ACC112 (cell line): Measurements from ENCODE around the gene SCNN1A.

Source experiments
- H2AFZ ChIP-seq: fragments of 200-600 bp; sonication (generic); one replicate; pipeline ENCODE4 v1.6.0; 2017; ENCODE audit warnings: antibody characterized with exemption, low read length; ENCODE audit not compliant: unreplicated experiment
- H3K27ac ChIP-seq: fragments of 200-600 bp; sonication (generic); 2 replicates; pipeline ENCODE4 v1.5.1; 2014; ENCODE audit warnings: low read depth, mild to moderate bottlenecking, antibody characterized with exemption, low read length, moderate library complexity
- H3K27me3 ChIP-seq: fragments of 200-600 bp; sonication (generic); 2 replicates; pipeline ENCODE4 v1.6.1; 2014; ENCODE audit warnings: mild to moderate bottlenecking, antibody characterized with exemption, low read length, moderate library complexity, mixed read lengths; ENCODE audit not compliant: insufficient read depth
- H3K36me3 ChIP-seq: fragments of 200-600 bp; sonication (generic); 2 replicates; pipeline ENCODE4 v1.6.1; 2016; ENCODE audit warnings: mild to moderate bottlenecking, antibody characterized with exemption, low read length, moderate library complexity, mixed read lengths; ENCODE audit not compliant: insufficient read depth
- H3K4me1 ChIP-seq: fragments of 200-600 bp; sonication (generic); one replicate; pipeline ENCODE4 v1.6.1; 2016; ENCODE audit warnings: low read length, mixed read lengths; ENCODE audit not compliant: insufficient read depth, unreplicated experiment, control insufficient read depth
- H3K4me3 ChIP-seq: fragments of 200-600 bp; sonication (generic); 2 replicates; pipeline ENCODE4 v1.5.1; 2014; ENCODE audit warnings: mild to moderate bottlenecking, low read depth, low read length
- H3K79me2 ChIP-seq: fragments of 200-600 bp; sonication (generic); one replicate; pipeline ENCODE4 v1.6.0; 2016; ENCODE audit warnings: low read length; ENCODE audit not compliant: control insufficient read depth, unreplicated experiment, insufficient read depth

SCNN1A gene

DNA sequence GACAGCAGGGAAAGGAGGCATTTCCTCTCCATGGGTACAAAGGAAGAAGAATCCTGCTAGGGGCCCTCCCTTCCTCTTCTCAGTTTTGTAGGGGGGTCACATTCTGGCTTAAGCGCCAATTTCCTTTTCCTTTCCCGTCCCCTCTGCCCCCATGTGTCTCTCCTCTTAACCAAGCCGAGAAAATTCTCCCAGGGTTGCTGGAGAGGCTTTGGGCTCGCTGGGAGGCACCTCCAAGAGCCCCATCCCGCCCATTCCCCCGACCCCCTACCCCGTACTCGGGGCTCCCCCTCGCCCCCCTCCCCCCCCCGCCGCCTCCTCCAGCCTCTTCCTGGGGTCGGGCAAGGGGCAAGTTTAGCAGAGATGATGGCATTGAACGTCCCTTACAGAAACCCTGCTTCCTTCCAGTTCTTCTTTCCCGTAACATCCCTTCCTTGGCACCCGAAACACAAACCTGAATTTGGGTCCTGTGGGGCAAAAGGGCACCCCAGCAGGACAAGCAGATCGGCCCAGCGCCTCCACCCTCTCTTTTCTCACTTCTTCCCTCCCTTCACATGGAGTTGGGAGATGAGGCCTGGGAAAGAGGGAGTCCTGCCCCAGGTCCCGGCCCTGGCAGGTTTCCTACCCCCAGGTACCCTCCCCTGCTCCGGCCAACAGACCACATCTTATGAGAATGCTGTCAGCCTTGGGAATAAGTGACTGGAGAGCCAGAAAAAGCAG, 51.2 kb downstream of the SCNN1A start:
- Histone ChIP-seq H3K4me1 (peaks cover 51% of the 10 kb centered on the region), H3K27ac (peak overlapping the region; percentile 88), H3K36me3 (peaks cover 18% of the 10 kb centered on the region), H3K27me3 (no peaks in the 10 kb centered on the region), H3K79me2 (peaks cover 3% of the 10 kb centered on the region), H2AFZ (no peak overlapping the region), H3K4me3 (no peak overlapping the region)

DNA sequence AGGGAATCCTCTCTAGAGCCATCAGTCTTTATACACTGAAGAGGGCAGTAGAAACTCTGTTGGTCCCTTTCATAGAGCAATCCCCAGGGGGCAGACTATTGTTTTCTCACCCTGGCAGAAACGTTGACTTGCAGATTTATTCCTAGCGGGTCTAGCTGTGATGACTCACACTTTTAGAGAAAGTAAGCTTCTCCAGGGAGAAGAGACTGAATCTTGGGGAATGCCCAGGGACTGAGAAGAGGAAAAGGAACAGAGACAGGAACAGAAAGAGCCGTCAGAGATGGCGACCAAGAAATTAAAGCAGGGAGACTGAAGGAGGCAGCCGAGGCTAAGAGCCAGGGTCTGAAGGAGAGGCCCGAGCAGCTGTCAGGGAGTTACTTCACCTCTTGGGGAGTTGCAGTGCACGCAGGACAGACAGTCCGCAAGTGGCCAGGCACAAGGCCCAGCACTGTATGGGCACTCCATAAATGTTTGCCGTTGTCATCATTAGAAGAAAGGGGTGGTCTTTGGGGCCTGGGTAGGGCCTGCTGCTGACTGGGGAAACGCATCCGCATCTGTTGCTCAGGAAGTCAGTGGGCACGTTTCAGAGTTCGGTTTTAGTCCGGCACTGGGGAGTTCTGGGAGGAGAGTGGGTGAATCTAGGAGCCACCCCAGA, 51.9 kb downstream of the SCNN1A start:
- H3K36me3 ChIP-seq = peaks cover 13% of the 10 kb centered on the region
- no peaks in the 10 kb centered on the region for H3K27me3 ChIP-seq
- peak overlapping the region; percentile 88 for H3K27ac ChIP-seq
- H3K4me1 ChIP-seq = peaks cover 50% of the 10 kb centered on the region
- H3K79me2 ChIP-seq = no peaks in the 10 kb centered on the region
- no peak overlapping the region for H2AFZ ChIP-seq
- H3K4me3 ChIP-seq = peak overlapping the region; percentile 3; the same call in 1 of the 2 replicates

DNA sequence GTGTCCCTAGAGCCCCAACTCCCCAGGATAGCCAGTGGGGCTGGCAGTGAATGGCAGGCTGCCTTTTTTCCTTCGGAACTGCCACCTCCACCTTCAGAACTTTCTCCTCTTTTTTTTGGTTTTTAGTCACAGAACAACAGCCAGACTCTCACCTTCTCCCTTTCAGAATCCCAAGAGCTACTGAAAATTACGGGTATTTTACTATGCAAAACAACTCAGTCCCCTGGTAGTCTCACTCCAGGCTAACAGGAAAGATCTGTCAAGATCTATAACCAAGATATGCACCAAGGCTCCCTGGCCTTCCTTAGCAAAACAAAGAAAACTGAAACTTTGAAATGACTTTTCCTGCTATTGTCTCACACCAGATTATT, 52.4 kb downstream of the SCNN1A start:
- Histone ChIP-seq H3K4me1 (peaks cover 45% of the 10 kb centered on the region), H3K79me2 (no peaks in the 10 kb centered on the region), H3K27ac (peak overlapping the region; percentile 88), H3K27me3 (no peaks in the 10 kb centered on the region), H2AFZ (no peak overlapping the region), H3K4me3 (no peak overlapping the region), H3K36me3 (peaks cover 12% of the 10 kb centered on the region; the same call in 1 of the 2 replicates)

DNA sequence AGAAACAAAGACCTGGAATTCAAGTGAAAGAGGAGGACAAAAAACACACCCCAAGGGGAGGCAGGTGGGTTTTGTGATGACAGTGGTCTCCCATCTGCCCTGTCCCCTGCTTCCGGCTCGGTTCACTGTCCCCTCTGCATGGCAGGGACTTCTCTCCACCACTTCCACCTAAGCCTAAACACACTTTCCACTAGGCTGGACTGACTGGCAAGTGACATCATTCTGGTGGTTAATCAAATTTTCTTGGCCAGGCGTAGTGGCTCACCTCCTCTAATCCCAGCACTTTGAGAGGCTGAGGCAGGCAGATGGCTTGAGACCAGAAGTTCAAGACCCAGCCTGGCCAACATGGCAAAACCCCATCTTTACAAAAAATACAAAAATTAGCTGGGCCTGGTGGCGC, 53.0 kb downstream of the SCNN1A start:
- Histone ChIP-seq H3K4me1 (peaks cover 39% of the 10 kb centered on the region), H2AFZ (no peak overlapping the region), H3K36me3 (peaks cover 12% of the 10 kb centered on the region; the same call in 1 of the 2 replicates), H3K79me2 (no peaks in the 10 kb centered on the region), H3K4me3 (no peak overlapping the region), H3K27ac (no peak overlapping the region), H3K27me3 (no peaks in the 10 kb centered on the region)

DNA sequence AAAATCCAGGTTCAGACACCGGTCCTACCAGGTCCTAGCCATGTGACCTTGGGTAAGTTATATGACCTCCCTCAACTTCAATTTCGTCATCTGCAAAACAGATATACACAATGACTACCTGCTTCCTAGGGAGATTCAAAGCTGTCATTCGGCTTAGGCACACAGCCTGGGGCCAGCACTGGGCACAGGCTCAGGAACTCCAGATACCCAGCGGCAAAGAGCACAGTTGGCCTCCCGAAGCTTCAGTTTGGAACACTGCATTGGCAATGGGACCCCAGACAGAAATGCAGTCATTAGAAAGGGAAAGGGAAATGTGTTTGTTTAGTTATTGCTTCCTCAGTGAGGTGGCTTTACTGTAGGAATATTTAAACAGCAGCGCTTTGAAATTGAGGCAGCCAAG, 53.5 kb downstream of the SCNN1A start:
- peaks cover 35% of the 10 kb centered on the region for H3K4me1 ChIP-seq
- no peak overlapping the region for H3K27ac ChIP-seq

DNA sequence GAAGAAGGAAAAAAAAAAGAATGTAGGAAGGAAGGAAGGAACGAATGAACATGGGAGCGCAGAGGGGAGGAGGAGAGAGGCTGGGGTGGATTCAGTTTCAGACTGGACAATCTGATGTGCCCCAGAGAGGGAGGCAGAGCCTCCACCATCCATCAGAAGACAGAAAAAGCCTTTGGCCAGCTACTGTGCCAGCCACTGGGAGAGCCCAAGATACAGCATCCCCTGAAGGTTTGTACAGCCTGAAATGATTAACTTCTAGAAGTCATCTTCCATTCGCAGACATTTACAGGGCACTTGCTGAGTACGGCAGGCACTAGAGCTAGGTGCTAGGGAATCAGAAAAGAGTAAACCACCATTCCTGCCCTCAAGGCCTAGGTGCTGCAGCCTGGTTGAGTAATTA, 55.9 kb downstream of the SCNN1A start:
- Histone ChIP-seq H3K27me3 (no peaks in the 10 kb centered on the region), H3K4me1 (peaks cover 19% of the 10 kb centered on the region), H2AFZ (no peak overlapping the region), H3K79me2 (no peaks in the 10 kb centered on the region), H3K36me3 (no peaks in the 10 kb centered on the region), H3K27ac (no peak overlapping the region), H3K4me3 (no peak overlapping the region)

More for the DNA sequence above, 53.5 kb downstream of the SCNN1A start:
- no peak overlapping the region for H2AFZ ChIP-seq
- no peaks in the 10 kb centered on the region for H3K79me2 ChIP-seq
- H3K4me3 ChIP-seq = no peak overlapping the region
- peaks cover 7% of the 10 kb centered on the region; the same call in 1 of the 2 replicates for H3K36me3 ChIP-seq
- H3K27me3 ChIP-seq = no peaks in the 10 kb centered on the region

DNA sequence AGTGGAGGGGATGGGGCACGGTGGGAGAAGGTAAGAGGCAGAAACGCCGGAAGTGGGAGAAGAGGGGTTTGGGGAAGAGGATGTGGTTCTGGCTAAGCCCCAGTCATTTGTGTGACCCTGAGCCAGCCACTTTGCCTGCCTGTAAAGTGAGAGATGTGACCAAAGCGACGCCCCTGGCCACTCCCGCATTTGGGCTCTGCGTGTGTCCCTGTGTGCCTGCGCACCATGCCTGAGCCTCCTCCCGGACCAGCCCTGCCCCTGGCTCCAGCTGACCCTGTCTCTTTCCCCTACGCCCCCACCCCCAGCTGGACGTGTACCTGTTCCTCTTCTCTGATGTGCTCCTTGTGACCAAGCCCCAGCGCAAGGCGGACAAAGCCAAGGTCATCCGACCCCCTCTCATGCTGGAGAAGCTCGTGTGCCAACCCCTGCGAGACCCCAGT, 56.9 kb downstream of the SCNN1A start:
- no peaks in the 10 kb centered on the region for H3K27me3 ChIP-seq

DNA sequence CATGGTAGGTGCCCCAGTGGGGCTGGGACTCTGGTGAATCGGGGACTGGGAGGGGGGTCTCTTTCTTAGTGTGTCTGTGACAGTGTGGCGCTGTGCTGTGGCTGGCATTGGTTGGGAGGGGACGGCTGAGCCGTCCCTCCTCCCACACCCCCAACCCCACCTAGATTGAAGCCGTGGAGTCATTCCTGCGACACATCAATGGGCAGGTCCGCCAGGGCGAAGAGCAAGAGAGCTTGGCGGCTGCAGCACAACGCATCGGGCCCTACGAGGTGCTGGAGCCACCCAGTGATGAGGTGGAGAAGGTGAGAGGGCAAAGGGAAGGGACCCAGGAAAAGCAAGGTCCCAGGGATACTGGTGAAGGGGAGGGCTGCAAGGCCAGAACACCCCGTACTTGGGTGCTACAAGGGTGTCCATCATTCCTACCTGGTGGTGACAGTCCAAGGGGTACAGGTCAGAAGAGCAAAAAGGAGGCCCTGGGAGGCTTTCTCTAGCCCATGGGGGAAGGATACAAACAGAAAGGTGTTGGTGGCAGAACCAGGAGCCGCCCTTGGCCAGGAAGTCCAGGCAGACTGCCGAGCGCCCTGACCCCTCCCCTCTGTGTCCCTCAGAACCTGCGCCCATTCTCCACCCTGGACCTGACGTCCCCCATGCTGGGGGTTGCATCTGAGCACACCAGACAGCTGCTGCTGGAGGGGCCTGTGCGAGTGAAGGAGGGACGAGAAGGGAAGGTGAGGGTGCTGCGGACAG, 57.5 kb downstream of the SCNN1A start:
- Histone ChIP-seq H3K4me3 (no peak overlapping the region), H2AFZ (no peak overlapping the region), H3K36me3 (no peaks in the 10 kb centered on the region), H3K27ac (no peak overlapping the region), H3K4me1 (peaks cover 17% of the 10 kb centered on the region), H3K27me3 (no peaks in the 10 kb centered on the region), H3K79me2 (no peaks in the 10 kb centered on the region)

More for the DNA sequence above, 56.9 kb downstream of the SCNN1A start:
- Histone ChIP-seq H3K4me3 (no peak overlapping the region), H3K27ac (no peak overlapping the region), H3K36me3 (no peaks in the 10 kb centered on the region), H2AFZ (no peak overlapping the region), H3K4me1 (peaks cover 15% of the 10 kb centered on the region), H3K79me2 (no peaks in the 10 kb centered on the region)

DNA sequence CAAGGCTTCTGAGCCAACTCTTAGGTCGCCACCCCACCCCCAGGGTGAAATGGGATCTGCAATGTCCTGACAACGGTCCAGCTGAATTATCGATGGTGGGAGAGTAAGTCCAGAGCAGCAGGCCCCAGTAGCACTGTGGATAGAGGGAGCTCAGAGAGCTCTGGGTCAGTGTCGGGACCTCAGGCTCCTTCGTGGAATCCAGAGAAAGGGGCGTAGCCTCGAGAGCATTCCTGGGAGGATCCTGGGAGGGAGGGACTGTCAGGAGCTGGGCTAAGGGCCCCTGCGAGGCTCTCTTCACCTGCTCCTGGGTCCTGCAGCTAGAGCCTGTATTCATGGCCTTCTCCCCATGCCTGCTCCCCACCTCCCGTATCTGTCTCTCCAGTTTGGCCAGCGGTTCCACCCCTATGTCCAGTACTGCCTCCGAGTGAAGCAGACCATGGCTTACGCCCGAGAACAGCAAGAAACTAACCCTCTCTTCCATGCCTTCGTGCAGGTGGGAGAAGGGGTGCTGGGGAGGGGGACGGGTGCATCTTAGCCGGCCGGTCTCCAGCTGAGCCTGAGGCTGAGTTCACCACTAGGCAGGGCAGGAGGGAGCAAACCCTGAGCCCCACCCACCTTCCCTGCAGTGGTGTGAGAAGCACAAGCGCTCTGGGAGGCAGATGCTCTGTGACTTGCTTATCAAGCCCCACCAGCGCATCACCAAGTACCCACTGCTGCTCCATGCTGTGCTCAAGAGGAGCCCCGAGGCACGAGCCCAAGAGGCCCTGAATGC, 58.3 kb downstream of the SCNN1A start:
- Histone ChIP-seq H2AFZ (no peak overlapping the region), H3K79me2 (no peaks in the 10 kb centered on the region), H3K4me3 (no peak overlapping the region), H3K27me3 (no peaks in the 10 kb centered on the region), H3K4me1 (peaks cover 23% of the 10 kb centered on the region), H3K27ac (no peak overlapping the region), H3K36me3 (no peaks in the 10 kb centered on the region)
